HL-60 (cell line): ENCODE data around the gene DAPP1.

Experiments
- GABPA ChIP-seq: IDR thresholded peaks from 2 replicates; pipeline ENCODE4 v1.6.1; 2012; ENCODE audit warnings: low read depth
- POLR2AphosphoS5 ChIP-seq: IDR thresholded peaks from 2 replicates; pipeline ENCODE4 v1.6.1; 2012; ENCODE audit warnings: low read depth
- REST ChIP-seq: IDR thresholded peaks from 2 replicates; pipeline ENCODE4 v1.6.1; 2012; ENCODE audit warnings: low read depth; ENCODE audit not compliant: insufficient replicate concordance
- SPI1 ChIP-seq: IDR thresholded peaks from 2 replicates; pipeline ENCODE4 v1.6.1; 2012; ENCODE audit warnings: low read depth, mild to moderate bottlenecking, borderline replicate concordance
- TF ChIP-seq, protein P1 (sequence below): IDR thresholded peaks from one replicate; pipeline ENCODE4 v1.5.1; 2011; ENCODE audit warnings: low read length, control low read depth, inconsistent platforms; ENCODE audit not compliant: insufficient read depth

DNA sequence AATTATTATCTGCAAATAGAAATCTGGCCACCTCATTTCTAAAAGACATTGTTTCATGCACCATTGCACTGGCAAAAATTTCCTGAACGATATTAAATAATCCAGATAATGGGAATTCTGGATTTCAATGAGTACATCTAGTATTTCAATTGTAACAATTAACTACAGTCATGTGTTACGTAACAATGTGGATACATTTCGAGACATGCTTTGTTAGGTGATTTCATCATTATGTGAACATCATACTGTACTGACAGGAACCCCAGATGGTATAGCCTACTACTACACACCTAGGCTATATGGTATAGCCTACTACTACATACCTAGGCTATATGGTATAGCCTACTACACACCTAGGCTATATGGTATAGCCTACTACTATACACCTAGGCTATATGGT lies 62.8 kb downstream of the DAPP1 start:
- TF ChIP-seq, protein P1, sequence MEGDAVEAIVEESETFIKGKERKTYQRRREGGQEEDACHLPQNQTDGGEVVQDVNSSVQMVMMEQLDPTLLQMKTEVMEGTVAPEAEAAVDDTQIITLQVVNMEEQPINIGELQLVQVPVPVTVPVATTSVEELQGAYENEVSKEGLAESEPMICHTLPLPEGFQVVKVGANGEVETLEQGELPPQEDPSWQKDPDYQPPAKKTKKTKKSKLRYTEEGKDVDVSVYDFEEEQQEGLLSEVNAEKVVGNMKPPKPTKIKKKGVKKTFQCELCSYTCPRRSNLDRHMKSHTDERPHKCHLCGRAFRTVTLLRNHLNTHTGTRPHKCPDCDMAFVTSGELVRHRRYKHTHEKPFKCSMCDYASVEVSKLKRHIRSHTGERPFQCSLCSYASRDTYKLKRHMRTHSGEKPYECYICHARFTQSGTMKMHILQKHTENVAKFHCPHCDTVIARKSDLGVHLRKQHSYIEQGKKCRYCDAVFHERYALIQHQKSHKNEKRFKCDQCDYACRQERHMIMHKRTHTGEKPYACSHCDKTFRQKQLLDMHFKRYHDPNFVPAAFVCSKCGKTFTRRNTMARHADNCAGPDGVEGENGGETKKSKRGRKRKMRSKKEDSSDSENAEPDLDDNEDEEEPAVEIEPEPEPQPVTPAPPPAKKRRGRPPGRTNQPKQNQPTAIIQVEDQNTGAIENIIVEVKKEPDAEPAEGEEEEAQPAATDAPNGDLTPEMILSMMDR: no peak
- TF ChIP-seq REST: no peak
- no peak for TF ChIP-seq POLR2AphosphoS5
- no peak for TF ChIP-seq SPI1
- no peak for TF ChIP-seq GABPA
